NCI-H2081 (cell line): ENCODE data around the gene EIF4A2.

Experiments used
- DNase-seq, 2 experiments: peaks; one replicate each; lab custom pipeline; 2025; lab: John Stamatoyannopoulos, UW

Gene EIF4A2

GRCh38 chr3:186783058-186783730, at the start of gene EIF4A2:
TSS of gene EIF4A2 (plus strand) at chr3:186783577. CDS start at chr3:186783611, 34 bp downstream.
- DNase-seq, result peak; percentile 93

- no peak for DNase-seq
These were observed 40.6 kb upstream of the EIF4A2 start for GRCh38 chr3:186742618-186743380.

- DNase-seq, result no peak
These were observed 39.7 kb upstream of the EIF4A2 start for GRCh38 chr3:186743666-186744065.

DNA sequence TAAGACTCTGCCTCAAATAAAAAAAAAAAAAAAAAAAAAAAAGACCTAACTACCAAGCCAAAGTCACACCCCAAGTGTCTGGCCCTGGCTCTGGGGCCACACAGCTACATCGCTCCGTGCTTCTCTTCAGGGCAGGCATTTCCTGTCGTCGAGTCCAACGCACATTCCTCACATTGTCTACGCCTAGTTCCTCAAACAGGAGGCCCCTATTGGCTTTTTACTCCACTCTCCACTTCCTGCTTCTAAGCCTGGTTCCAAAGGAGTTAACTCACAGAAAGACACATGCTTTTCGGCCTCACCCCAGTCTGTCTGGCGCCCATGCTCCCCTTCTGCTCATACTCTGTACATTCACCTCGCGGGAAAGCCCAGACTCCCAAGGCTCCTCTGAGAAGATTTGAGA, 37.4 kb upstream of the EIF4A2 start:
- no peak for DNase-seq

DNA sequence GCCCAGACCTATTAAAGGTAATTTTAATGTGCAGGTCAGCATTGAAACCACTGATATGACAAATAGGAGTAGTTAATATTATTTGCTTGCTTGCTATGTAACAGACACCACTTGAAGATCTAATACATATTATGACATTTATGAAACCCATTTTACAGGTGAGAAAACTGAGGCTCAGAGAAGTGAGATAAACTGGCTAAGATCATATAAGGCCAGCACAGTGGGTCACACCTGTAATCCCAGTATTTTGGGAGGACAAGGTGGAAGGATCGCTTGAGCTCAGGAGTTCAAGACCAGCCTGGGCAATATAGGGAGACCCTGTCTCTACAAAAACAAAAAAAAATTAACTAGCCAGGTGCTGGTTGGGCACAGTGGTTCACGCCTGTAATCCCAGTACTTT, 33.1 kb upstream of the EIF4A2 start:
- DNase-seq, result no peak

- no peak for DNase-seq
These were observed 31.9 kb upstream of the EIF4A2 start for GRCh38 chr3:186751480-186751879.

DNA sequence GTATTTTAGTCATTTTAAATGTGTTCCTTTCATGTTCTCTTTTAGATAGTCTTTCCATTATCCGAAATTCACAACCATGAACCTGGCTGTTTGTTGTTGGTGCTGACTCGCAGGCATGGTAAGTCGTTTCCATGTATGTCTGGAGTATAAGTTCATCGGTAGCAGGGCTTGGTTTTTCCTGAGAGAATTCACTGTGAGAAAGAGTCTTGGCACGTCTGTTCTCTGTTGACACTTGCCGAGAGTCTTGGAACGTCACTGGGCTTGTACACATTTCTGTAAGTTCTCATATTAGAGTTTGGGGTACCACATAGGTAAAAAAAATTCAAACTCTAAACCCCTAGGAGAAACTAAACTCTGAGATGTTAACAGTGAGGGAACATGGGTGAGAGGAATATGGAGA, 29.4 kb upstream of the EIF4A2 start:
- DNase-seq, result no peak

DNA sequence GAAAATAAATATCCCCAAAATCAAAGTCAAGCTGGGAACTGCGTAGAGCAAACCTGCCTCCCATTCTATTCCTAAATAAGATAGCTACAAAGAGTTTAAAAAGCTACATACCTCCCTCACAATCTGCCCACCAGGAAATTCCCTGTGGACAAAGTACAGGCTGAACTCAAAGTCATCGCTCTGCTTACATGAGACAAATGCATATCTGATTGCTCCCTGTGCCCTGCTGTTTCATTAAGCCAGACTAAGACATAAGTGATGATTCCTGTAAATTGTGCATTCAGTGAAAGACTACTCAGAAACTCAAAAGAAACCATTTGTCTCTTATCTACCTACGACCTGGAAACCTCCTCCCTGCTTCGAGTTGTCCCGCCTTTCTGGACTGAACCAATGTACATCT, 28.5 kb upstream of the EIF4A2 start:
- no peak for DNase-seq

DNA sequence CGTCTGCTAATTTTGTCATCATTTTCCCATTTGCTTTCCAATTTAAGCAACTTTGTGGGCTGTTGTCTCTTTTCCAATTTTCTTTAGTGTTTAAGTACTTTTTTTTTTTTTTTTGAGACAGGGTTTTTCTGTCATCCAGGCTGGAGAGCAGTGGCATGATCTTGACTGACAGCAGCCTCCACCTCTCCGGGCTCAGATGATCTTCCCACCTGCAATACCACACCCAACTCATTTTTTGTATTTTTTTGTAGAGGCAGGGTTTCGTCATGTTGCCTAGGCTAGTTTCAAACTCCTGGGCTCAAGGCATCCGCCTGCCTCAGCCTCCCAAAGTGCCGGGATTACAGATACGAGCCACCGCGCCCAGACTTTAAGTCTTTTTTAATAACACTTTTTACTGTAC, 26.2 kb upstream of the EIF4A2 start:
- DNase-seq, result no peak

DNA sequence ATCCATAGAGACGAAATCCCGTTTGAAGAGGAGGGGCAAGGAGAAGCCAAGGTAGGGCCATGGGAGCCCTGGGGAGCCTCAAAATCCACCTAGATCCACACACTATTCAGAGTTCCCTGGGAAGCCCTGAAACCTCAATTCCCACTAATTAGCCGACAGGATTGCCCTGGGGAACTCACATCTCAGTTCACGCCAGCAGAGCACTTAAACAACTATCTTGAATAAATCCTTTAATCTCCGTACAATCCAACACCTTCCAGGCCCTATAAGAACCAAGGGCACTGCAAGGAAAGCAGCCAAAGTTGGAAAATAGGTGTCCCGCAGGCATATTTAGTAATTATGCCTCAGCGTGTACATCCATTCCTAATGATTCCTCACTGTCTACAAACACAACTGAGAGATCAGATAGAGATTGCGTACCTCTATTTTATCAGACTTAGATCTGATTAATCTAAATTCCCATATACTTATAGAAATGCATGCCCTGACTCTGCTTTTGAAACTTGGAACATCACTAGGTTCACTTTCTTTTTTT, 25.6 kb upstream of the EIF4A2 start:
- no peak for DNase-seq

GRCh38 chr3:186759231-186759930, 24.0 kb upstream of the EIF4A2 start:
- DNase-seq, result no peak

GRCh38 chr3:186760141-186760833, 23.1 kb upstream of the EIF4A2 start:
- DNase-seq, result no peak

DNA sequence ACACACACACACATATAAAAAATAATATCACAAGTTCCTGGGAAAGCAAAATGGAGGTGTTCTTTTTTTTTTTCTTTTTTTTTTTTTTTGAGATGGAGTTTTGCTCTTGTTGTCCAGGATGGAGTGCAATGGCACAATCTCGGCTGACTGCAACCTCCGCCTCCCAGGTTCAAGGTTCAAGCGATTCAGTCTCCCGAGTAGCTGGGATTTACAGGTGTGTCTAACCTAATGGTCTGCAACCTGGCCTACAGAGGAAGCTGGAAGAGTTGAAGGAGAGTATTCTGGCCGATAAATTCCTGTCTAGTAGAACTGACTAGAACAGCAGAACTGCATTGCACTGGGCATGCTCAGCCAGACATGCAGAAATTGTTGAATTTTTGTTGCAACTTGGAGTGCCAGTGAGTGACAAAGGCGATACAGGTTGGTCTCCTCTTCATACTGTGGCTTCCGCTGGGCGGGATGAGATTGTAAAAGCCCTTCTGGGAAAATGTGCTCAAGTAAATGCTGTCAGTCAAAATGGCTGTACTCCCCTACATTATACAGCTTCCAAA, 22.4 kb upstream of the EIF4A2 start:
- no peak for DNase-seq

DNA sequence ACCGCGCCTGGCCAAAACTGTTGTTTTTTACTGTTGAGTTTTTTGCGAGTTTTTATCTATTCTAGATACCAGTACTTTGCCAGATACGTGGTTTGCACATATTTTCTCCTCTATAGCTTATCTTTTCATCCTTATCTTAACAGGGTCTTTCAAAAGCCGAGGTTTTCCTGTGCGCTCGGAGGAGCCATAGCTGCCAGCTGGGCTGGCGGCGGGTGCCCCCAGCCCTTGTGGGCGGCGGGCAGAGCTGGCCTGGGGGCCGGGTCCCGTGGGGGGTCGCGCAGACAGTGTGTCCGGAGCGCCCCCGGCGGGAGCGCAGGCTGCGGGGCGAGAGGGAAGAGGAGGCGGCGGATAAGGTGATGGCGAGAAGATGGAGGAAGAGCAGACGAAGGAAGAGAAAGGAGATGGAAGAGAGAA, 11.1 kb upstream of the EIF4A2 start:
- DNase-seq, result no peak

GRCh38 chr3:186772701-186773417, 10.5 kb upstream of the EIF4A2 start:
- DNase-seq, result no peak

DNA sequence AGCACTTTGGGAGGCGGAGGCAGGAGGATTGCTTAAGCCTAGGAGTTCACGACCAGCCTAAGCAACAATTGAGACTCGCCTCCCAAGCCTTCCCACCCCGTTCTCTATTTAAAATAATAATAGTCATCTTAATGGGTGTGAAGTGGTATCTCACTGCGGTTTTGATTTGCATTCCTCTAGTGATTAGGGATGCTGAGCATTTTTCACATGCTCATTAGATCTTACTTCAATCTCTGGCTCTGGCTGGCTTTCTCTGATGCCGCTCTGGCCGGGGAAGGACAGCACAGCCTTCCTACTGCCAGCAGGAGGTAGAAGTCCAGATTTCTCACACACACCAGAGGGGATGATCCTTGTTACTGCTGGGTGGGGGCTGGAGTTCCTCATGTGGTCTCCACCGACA, 7.4 kb upstream of the EIF4A2 start:
- DNase-seq, result no peak

- no peak for DNase-seq
These were observed 4.2 kb upstream of the EIF4A2 start for GRCh38 chr3:186779204-186779603.

GRCh38 chr3:186782542-186783057, 777 bp upstream of the EIF4A2 start:
- DNase-seq, result peak; percentile 66 to 77

DNA sequence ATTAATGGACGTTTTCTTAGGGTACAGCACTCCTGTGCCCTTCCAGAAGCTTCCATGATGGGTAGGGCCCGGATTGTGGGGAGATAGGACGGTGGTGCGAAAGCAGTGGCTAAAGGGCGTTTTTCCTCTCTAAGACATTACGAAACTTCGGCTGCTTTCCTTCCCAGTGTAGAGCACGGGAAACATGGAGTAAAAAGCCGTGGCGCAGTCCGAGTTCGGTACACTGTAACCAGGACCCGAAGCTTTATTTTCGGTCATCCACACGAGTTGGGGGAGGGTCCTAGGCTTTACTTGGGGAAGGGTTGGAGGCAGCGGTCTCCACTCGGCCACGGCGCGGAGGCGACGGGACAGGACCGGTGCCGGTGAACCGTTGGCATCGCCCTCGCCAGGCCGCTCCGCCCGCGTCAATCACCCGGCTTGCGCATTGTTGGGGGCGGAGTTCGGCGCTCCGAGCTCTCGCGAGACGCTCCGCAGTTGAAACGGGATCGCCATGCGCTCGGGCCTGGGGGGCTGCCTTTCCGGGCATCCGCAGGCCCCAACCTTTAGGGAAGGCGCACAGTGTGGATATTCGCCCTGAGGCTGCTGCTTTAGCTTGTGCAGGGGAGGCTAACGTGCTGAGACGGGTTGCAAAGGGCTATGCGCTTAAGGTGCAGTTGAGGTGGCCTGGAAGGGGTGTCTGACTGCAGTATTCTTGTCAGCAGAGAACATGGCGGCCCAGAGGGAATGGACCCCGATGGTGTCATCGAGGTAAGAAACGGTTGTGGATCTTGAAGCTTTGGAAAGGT, 546 bp downstream of the EIF4A2 start:
- peak; percentile 84 to 85 for DNase-seq
